ENCODE results near the gene ABCA7. TPM values are rescaled to one million over a fixed set of nuclear protein-coding genes. Genes with fewer than 3 reads are reported as not detected.

Gene ABCA7
- total and polyA plus RNA-seq, 2 of the 13 experiments (the other 11 are each of a cell fraction or from before 2014, with no cell fraction given): 4.4 to 32.4 TPM

- TF ChIP-seq GFI1 (CRISPR knock-in tag; IDR thresholded peaks at IDR 0.05; ENCODE audit: borderline replicate concordance) (no peak), ZNF616 (CRISPR knock-in tag; IDR thresholded peaks at IDR 0.05; ENCODE audit: low read depth) (no peak), ZNF282 (IDR thresholded peaks at IDR 0.05; ENCODE audit: partially characterized antibody) (no peak), ZNF101 (CRISPR knock-in tag; IDR thresholded peaks at IDR 0.05; ENCODE audit: borderline replicate concordance, low read depth) (no peak), ATF4 (CRISPR knock-in tag; IDR thresholded peaks at IDR 0.05) (no peak), NFKBIZ (CRISPR knock-in tag; IDR thresholded peaks at IDR 0.05) (no peak), MNT (IDR thresholded peaks at IDR 0.05) (no peak), GMEB2 (CRISPR knock-in tag; IDR thresholded peaks at IDR 0.05; ENCODE audit: low read depth) (no peak), ZNF510 (CRISPR knock-in tag; IDR thresholded peaks at IDR 0.05; ENCODE audit: low read depth) (no peak), U2AF2 (IDR thresholded peaks at IDR 0.05; ENCODE audit: low read depth, low read length) (no peak), ASH2L (IDR thresholded peaks at IDR 0.05; ENCODE audit: insufficient read length, low read depth, low read length) (no peak), SIX4 (CRISPR knock-in tag; IDR thresholded peaks at IDR 0.05) (no peak), DPF2 (CRISPR knock-in tag; IDR thresholded peaks at IDR 0.05; ENCODE audit: borderline replicate concordance, low read depth) (no peak), ZNF660 (CRISPR knock-in tag; IDR thresholded peaks at IDR 0.05; ENCODE audit: borderline replicate concordance, low read depth) (no peak), MIER2 (CRISPR knock-in tag; IDR thresholded peaks at IDR 0.05) (no peak), TFDP2 (CRISPR knock-in tag; IDR thresholded peaks at IDR 0.05) (no peak), PRDM15 (CRISPR knock-in tag; IDR thresholded peaks at IDR 0.05) (no peak)
These were observed 12.9 kb upstream of the ABCA7 start (continued) for GRCh38 chr19:1026783-1027649.

Data from HepG2 (cell line).